Activated CD4-positive, alpha-beta T cell treated with anti-CD3 and anti-CD28 coated beads, Interleukin-2, amount 50 U/mL, for 4 hours (primary cell): ENCODE data around the gene SWT1.
"Not testable (repeated sequence)": the region's sequence is repeated elsewhere in the genome, so short reads cannot be mapped to it uniquely, and the experiment has no call there.

Experiments
- DNase-seq, 2 experiments: peaks; one replicate each; pipeline ENCODE4 v3.0.0-alpha.2; 2020

Gene SWT1

DNA sequence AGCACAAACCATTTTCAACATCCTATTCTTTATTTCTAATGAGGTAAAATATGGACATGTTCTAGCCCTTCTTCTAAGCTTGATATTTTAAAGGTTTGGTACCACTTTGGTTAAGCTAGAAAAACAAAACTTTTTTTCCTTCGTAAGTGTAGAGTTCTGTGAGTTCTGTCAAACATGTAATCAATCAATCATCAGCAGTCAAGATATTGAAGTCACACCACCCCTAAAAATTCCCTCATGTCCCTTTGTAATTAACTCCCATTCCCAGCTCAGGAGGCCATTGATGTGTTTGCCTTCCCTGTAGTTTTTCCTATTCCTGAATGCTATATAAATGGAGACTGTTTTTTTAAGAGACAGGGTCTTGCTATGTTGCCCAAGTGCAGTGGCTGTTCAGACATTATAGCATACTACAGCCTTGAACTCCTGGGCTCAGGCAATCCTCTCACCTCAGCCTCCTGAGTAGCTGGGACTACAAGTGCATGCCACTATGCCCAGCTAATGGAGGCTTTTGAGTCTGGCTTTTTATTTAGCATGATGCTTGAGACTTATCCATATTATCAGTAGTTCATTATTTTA is 137.1 kb downstream of the SWT1 start:
- no peak for DNase-seq

- DNase-seq = no peak
Measured at GRCh38 chr1:185295091-185295490, 138.1 kb downstream of the SWT1 start.

DNA sequence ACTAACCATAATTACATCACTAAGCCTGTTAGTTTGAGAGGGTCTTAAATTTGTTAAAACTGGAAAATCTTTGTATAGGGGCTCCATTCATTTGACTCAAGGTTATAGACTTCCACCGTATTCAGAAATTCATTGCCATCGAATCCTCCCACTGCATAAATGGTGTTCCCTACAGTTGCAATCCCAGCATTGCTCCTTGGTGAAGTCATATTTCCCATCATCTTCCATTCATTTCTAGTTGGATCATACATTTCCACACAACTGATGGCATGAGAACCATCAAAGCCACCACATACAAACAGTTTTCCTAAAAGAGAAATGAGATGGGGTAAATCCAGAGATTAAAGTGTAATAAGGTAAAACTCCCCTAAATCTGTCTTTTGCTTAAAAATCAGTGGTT is 141.0 kb downstream of the SWT1 start:
- DNase-seq = no peak

DNA sequence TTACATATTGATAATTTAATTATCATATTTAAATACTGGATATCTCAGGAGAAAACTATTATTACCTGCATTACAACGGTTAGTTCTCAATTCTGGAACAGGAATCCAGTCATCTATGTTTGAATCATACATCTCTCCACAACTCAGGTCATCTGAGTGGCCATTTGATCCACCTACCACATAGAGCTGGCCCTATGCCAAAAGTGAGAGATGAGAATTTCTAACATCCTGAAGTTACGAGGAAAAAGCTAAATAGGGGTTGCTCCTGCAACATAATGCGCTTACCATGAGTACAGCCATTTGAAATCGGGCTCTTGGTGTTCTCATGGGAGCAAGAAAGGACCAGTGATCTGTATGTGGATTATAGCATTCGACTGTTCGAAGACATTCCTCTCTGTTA is 143.2 kb downstream of the SWT1 start:
- DNase-seq = no peak

DNA sequence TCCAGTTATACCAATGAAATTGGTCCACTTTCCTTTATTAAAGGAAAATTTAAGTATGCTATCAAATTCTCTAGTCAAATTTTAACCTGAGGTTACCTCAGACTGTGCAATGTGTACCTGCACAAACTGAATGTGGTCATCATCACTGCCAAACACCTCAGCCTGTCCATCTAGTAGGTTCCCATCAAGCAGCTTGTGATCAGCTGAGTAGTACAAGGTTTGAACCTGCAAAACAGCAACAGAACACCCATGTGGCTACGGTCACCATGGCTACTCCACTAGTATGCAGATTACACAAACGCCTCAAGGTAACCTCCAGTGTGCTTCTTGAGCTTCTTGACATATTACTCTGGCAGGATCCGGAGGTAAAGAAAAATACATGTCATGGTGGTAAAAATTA is 148.5 kb downstream of the SWT1 start:
- DNase-seq = no peak

DNA sequence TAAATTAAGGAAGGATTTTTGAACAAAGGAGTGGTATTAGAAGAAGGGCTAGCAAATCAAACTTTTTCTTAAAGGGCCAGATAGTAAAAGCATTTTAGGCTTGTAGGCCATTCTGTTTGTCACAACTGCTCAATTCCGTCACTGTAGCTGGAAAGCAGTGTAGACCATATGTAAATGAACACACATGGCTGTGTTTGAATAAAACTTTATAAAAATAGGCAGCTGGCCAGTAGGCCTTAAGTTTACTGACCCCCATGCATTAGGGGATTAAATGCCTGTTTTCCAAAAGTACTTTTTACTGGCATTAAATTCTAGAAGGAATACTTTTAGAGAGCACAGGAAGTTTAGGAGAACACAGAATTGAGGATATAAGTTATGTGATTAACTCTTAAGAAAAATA is 151.2 kb downstream of the SWT1 start:
- no peak for DNase-seq

DNA sequence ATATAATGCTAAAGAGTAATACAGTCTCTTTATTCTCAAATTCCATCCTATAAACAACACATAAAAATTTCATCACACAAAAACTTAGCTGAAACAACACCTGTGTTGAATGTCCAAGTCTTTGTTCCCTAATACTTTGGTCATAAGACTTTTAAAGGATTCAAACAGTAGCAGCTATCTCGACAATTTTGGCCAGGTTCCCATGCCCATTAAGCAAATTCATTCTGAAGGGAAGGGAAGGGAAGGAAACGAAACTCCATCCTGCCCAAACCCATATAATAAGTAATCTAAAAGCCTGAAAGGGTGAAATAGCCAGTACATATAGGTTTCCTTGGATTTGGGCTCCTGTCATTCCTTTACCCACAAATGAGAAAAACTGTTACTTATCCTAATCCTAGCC is 152.6 kb downstream of the SWT1 start:
- DNase-seq = no peak

GRCh38 chr1:185311589-185312225 is 154.7 kb downstream of the SWT1 start:
- DNase-seq = no peak

DNA sequence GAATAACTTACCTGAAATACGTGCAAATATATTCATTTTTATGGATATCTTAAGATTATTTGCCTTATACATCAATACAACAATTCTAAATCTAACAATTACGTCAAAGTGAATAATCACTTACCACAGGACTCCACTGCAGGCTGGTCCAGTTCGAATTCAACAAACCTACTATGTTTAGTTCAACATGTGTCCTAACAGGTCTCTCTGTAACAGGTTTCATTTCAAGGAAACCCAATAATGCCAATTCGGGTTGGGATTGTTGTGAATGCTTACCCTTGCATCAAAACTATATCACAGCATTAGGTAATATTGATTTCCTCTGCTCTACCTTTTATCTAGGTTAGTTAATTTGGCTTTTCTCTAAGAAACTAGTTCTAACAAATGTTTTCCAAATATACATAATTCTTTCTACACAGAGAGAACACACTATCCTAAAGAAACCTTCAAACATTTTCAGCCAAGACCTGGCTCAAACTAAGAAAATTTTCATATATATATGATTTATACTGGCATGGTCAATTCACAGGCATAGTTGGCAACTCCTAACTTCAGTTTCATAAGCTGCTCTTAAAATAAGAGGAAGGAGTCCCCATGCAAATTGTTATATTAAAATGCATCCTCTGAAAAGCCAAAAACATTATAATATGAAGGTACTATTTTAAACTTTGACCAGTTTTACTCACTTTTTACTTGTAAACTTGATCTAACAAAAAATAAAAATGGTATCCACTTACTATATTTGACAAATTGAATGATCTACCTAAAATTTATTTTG is 155.6 kb downstream of the SWT1 start:
- no peak for DNase-seq

DNA sequence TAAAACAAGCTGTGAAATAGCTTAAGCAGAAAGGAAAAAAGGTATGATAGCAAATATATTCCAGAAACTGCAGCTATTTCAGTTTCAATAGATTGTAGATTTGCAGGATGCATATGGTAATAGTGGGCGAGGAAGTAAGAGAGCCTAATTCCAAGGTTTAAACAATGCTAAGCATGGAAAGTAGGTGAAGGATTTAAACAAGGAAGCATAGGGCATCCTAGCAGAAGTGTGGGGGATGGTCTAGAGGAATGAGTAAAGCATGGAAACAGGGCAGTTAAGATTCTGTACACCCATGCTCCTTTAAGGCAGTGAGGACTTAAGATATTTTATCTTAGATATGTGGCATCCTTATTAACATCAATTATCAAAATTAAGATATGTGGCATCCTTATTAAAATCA is 157.4 kb downstream of the SWT1 start:
- DNase-seq = no peak

DNA sequence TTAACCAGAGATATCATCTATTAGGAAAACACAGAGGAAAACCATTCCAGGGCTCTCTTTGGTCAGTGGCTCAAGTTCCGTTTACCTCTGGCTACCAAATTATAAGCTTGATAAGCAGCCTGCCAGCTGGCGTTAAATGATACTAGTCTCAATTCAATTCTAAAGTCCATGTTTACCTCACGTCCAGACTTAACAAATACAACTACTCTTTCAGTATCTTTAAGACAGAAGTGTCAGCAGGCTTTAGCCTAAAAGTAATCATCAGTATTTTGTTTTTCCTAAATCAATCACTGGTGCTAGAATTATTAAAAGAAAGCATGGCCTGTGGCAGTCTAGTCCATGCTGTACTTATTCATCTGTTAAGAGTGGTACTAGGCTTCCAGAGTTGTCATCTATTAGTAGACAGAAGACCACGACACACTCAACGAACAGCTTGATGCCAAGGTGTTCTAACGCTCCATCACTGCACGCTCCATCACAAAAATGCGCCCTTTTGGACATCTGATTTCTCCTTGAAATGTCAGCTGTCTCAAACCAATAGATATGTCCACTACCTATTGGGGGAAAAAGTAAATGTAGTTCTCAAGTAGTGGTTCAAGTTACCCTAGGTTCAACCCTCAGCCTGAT is 158.6 kb downstream of the SWT1 start:
- DNase-seq = no peak

DNA sequence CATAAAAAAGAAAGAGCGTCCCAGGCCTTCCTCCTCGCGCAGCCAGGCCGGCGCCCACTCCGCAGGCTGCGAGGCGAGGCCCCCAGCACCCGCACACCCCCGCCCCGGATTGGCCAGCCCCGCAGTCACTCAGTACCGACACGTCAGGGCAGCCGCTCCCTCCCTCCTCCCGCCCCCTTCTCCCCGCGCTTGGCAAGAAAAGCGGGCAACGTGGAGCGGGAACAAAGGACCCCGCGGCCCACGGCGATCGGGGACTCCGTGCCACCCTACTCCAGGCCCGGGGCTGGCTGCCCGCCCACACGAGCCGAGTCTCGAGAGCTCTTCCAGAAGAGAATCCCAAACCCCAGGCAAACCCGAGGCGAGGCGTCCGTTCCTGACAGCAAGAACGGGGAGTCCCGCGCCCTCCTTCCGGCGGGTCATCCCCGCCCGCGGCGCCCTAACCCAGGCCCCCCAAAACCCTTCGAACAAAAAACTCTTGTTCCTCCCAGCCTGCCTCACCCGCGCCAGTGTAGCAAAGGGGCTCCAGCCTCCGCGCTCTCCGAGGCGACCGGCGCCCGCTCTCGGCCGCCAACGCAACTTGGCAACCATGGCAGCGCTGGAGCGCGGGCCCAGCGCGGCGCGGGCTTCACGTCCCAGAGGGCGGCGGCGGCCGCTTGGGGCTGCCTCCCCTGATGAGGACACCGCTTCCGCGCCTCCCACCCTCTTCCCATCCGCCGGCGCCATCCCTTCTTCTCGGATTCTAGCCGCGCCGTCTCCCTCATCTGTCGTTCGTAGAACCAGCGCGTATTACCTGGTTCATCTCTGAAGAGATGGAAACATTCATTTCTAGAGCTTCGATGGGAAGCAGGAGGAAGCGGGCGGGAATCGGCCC is 159.4 kb downstream of the SWT1 start:
- DNase-seq = peak; percentile 88

DNA sequence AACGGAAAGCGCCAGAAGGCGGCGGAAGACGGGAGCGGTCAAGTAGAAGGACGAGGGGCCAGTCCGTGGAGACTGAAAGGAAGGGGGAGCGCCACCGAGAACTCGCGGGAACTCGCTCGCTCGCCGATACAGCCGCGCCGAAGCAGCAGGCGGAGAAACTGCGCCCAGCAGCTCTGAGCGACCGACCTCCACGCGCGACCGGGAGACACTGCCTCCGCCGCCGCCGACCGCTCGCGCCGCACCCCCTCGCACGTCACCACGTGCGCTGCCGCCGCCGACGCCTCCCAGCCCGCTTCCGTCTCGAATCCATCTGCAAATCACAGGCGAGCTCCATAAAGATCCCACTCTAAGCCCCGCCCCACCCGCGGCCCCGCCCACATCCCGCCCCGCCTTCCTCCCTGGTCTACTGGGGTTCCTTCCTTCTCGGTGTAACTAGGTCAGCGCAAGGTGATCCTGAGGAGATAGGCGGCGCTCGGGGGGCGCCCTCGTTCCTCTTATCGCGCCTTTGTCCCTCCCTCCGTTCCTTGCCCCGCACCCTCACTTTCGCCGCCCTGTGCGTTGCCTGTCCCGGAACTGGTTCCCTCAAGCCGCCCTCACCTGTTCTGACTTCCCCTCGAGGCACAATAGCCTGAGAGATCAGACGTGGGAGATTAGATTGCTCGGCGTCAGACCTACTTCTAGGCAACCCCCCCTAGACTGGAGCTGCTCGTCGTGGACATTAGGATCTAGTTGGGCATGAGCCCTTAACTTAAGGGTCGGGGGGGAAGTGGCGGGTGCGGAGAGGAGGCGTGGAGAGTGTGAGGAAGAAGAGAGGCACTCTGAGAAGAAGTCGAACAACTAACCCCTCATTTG is 160.3 kb downstream of the SWT1 start, which contains the start of gene IVNS1ABP:
Gene IVNS1ABP, minus strand, starts transcription at position 210 of the 852 bp plus-strand sequence. CDS start 7,750 bp downstream, outside the sequence.
- peak; percentile 96 for DNase-seq

DNA sequence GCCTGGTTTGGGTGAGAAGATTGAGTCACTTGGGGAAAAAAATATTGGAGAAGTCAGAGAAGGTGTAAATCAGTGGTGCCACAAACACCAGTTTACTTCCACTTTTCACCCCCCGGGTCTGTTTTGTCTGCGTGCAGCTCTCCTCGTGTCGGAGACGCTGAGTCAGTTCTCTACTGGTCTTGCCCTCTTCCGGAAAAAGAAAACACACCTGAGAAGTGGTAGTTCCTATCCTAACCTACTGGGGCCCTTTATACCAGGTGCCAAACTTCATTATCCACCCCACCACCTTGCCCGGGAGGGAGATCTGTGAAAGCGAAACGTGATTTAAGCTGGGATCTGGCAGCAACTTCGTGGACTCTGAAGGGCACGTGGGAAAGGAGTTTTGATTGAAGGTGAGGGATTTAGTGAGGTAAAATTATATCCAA is 160.9 kb downstream of the SWT1 start:
- DNase-seq = peak; percentile 76 to 79

- no peak for DNase-seq
Measured at GRCh38 chr1:185318431-185319138, 161.6 kb downstream of the SWT1 start.

DNA sequence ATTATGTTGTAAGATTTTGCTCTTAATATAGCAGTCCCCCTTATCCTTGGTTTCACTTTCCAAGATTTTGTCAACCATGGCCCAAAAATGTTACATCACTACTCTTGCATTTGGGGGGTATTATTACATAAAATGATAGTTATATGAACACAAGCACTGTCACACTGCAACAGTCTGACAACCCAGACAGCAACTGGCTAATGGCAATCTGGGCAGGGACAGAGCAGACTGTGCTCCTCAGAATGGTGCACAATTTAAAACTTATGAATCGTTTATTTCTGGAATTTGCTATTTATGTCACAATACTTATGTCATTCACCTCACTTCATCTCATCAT is 162.1 kb downstream of the SWT1 start:
- no peak for DNase-seq

- not testable (repeated sequence) for DNase-seq
Measured at GRCh38 chr1:185321104-185321503, 164.1 kb downstream of the SWT1 start.

DNA sequence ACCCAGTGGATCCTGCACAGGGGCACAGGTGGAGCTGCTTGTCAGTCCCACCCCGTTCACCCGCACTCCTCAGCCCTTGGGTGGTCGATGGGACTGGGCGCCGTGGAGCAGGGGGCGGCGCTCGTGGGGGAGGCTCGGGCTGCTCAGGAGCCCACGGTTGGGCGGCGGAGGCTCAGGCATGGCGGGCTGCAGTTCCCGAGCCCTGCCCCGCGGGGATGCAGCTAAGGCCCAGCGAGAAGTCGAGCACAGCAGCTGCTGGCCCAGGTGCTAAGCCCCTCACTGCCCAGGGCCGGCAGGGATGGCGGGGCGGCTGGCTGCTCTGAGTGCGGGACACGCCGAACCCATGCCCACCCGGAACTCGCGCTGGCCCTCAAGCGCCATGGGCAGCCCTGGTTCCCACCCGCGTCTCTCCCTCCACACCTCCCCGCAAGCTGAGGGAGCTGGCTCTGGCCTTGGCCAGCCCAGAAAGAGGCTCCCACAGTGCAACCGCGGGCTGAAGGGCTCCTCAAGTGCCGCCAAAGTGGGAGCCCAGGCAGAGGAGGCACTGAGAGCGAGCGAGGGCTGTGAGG is 164.8 kb downstream of the SWT1 start:
- not testable (repeated sequence) for DNase-seq

DNA sequence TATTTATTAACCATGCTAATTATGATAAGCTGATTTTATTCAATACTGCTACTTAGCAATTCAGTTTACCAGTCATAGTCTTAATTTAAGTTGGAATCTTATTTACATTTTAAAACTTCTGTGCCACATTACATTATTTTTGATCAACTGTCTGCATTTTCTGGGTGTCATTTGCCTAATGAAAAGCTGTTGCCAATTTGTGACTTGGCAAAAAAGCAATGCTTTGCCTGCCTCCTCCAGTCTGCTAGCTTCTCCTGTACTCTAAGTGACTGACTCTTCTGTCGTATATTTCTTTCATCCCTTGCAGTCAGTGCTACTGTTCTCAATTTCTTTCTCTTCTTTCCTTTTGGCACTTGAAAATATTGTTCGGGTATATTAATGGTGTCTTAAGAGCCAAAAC is 165.7 kb downstream of the SWT1 start:
- no peak for DNase-seq

- DNase-seq = no peak
Measured at GRCh38 chr1:185324118-185324517, 167.2 kb downstream of the SWT1 start.

GRCh38 chr1:185325413-185325812 is 168.4 kb downstream of the SWT1 start:
- DNase-seq = no peak
